Activated CD4-positive, alpha-beta T cell treated with anti-CD3 and anti-CD28 coated beads for 36 hours (primary cell): Measurements from ENCODE around the gene WSCD1. TPM values are rescaled to one million over a fixed set of nuclear protein-coding genes. Genes with fewer than 3 reads are reported as not detected.
A peak's percentile ranks its signal among the peaks of the same experiment; 100 is the strongest.

Source experiments
- ATAC-seq: fragments of 200-7000 bp; cut with Tn5 transposase; one replicate; pipeline ENCODE4 v1.10.0; 2021; ENCODE audit warnings: mild to moderate bottlenecking, moderate library complexity
- CTCF ChIA-PET: fragments of 350-600 bp; sonication (Branson Sonifier 250); formaldehyde crosslinking; loops from one replicate; lab custom pipeline; 2021; ENCODE audit warnings: antibody characterized with exemption; lab: Charles Lee
- POLR2A ChIA-PET: fragments of 350-600 bp; sonication (Branson Sonifier 250); formaldehyde crosslinking; loops from one replicate; lab custom pipeline; 2021; ENCODE audit warnings: antibody characterized with exemption, inconsistent platforms; lab: Charles Lee
- DNase-seq: peaks from one replicate; pipeline ENCODE4 v3.0.0-alpha.2; 2020
- H3K27ac Mint-ChIP-seq: one replicate; pipeline ENCODE4 v1.8.0; 2021; ENCODE audit warnings: mixed read lengths
- H3K27me3 Mint-ChIP-seq: one replicate; pipeline ENCODE4 v1.8.0; 2021; ENCODE audit warnings: mixed read lengths
- H3K36me3 Mint-ChIP-seq: one replicate; pipeline ENCODE4 v1.8.0; 2021; ENCODE audit warnings: low read depth, mixed read lengths
- H3K4me1 Mint-ChIP-seq: one replicate; pipeline ENCODE4 v1.8.0; 2021; ENCODE audit warnings: mixed read lengths
- H3K4me3 Mint-ChIP-seq: one replicate; pipeline ENCODE4 v1.8.0; 2021; ENCODE audit warnings: mild to moderate bottlenecking, moderate library complexity, mixed read lengths
- H3K9me3 Mint-ChIP-seq: one replicate; pipeline ENCODE4 v1.8.0; 2021; ENCODE audit warnings: low read depth, mixed read lengths
- intact Hi-C, 2 experiments: fragments of 100-400 bp; cut with DNase I in 1 of 2; cut with micrococcal nuclease in 1 of 2; formaldehyde crosslinking; loops; one replicate each; pipeline versions ENCODE4 v1.14.2 to v1.15.1; 2022 to 2024; cut with DNase I, micrococcal nuclease
- total RNA-seq, 2 experiments: library from RNA; stranded (reverse); gene quantifications; one replicate each; pipeline ENCODE4 v1.2.3, GENCODE V29; 2021

The WSCD1 gene
- total RNA-seq, 2 experiments from 2014 or later: 0.04 to 0.16 TPM

GRCh38 chr17:6164996-6165395, 94.8 kb downstream of the WSCD1 start:
- CTCF ChIA-PET: no interaction called here
- Mint-ChIP-seq H3K36me3 (no peaks in the 10 kb centered on the region), H3K4me3 (no peak overlapping the region), H3K27me3 (peaks cover under 1% of the 10 kb centered on the region), H3K27ac (no peak overlapping the region), H3K9me3 (peaks cover 2% of the 10 kb centered on the region), H3K4me1 (no peaks in the 10 kb centered on the region)
- DNase-seq (no peak), ATAC-seq (no peak)
- POLR2A ChIA-PET: no interaction called here
- intact Hi-C loops: no loop called here

GRCh38 chr17:6165806-6166205, 95.6 kb downstream of the WSCD1 start:
- ATAC-seq (no peak), DNase-seq (no peak)
- Mint-ChIP-seq H3K9me3 (peaks cover 3% of the 10 kb centered on the region), H3K27me3 (peaks cover 3% of the 10 kb centered on the region), H3K4me1 (no peaks in the 10 kb centered on the region), H3K27ac (no peak overlapping the region), H3K4me3 (no peak overlapping the region), H3K36me3 (no peaks in the 10 kb centered on the region)
- ChIA-PET CTCF (no interaction called here), POLR2A (no interaction called here)
- intact Hi-C loops: no loop called here

- Mint-ChIP-seq H3K9me3 (peaks cover 3% of the 10 kb centered on the region), H3K27me3 (peaks cover 3% of the 10 kb centered on the region), H3K4me3 (no peak overlapping the region), H3K27ac (no peak overlapping the region), H3K4me1 (no peaks in the 10 kb centered on the region), H3K36me3 (no peaks in the 10 kb centered on the region)
- ATAC-seq (no peak), DNase-seq (no peak)
- intact Hi-C loops: no loop called here
- ChIA-PET CTCF (no interaction called here), POLR2A (no interaction called here)
Observed at GRCh38 chr17:6166492-6167179, 96.5 kb downstream of the WSCD1 start.

- peaks cover 6% of the 10 kb centered on the region for H3K27me3 Mint-ChIP-seq
- DNase-seq (no peak), ATAC-seq (no peak)
- intact Hi-C loops: no loop called here
- no peaks in the 10 kb centered on the region for H3K36me3 Mint-ChIP-seq
- H3K4me1 Mint-ChIP-seq: no peaks in the 10 kb centered on the region
- ChIA-PET POLR2A (no interaction called here), CTCF (no interaction called here)
- no peak overlapping the region for H3K4me3 Mint-ChIP-seq
- no peak overlapping the region for H3K27ac Mint-ChIP-seq
- H3K9me3 Mint-ChIP-seq: peaks cover 3% of the 10 kb centered on the region
Observed at GRCh38 chr17:6168296-6168695, 98.1 kb downstream of the WSCD1 start.

- Mint-ChIP-seq H3K9me3 (peaks cover 3% of the 10 kb centered on the region), H3K4me1 (no peaks in the 10 kb centered on the region), H3K4me3 (no peak overlapping the region), H3K27ac (no peak overlapping the region), H3K36me3 (no peaks in the 10 kb centered on the region), H3K27me3 (peaks cover 7% of the 10 kb centered on the region)
- ChIA-PET CTCF (interaction anchor here (0.7 kb wide), 1 partner anchor 424 kb away, joined by 3 read pairs; no protein-coding TSS in a partner anchor), POLR2A (no interaction called here)
- no peak for ATAC-seq
- intact Hi-C loops: no loop called here
- peak; percentile 9 for DNase-seq
Observed at GRCh38 chr17:6170349-6170748, 100.2 kb downstream of the WSCD1 start.

GRCh38 chr17:6172642-6173330, 102.6 kb downstream of the WSCD1 start:
- Mint-ChIP-seq H3K9me3 (peaks cover 3% of the 10 kb centered on the region), H3K27ac (no peak overlapping the region), H3K4me1 (no peaks in the 10 kb centered on the region), H3K4me3 (no peak overlapping the region), H3K27me3 (peaks cover 10% of the 10 kb centered on the region), H3K36me3 (no peaks in the 10 kb centered on the region)
- DNase-seq (no peak), ATAC-seq (no peak)
- CTCF ChIA-PET: no interaction called here
- POLR2A ChIA-PET: no interaction called here
- intact Hi-C loops: no loop called here

GRCh38 chr17:6173653-6174052, 103.5 kb downstream of the WSCD1 start:
- H3K9me3 Mint-ChIP-seq: peaks cover 3% of the 10 kb centered on the region
- ChIA-PET CTCF (no interaction called here), POLR2A (no interaction called here)
- H3K27me3 Mint-ChIP-seq: peaks cover 10% of the 10 kb centered on the region
- no peaks in the 10 kb centered on the region for H3K4me1 Mint-ChIP-seq
- no peak overlapping the region for H3K27ac Mint-ChIP-seq
- ATAC-seq (no peak), DNase-seq (no peak)
- intact Hi-C loops: no loop called here
- no peaks in the 10 kb centered on the region for H3K36me3 Mint-ChIP-seq
- no peak overlapping the region for H3K4me3 Mint-ChIP-seq
